HL-60/S4 (cell line): Measurements from ENCODE around the gene IFIT1.
"Not testable (repeated sequence)": the region's sequence is repeated elsewhere in the genome, so short reads cannot be mapped to it uniquely, and the experiment has no call there.

Source experiments
- in situ Hi-C: fragments of 300-500 bp; cut with MboI; formaldehyde crosslinking; loops from 2 replicates; pipeline ENCODE4 v1.14.3; 2022; ENCODE audit warnings: low sequenced_read_pairs

The IFIT1 gene, protein sequence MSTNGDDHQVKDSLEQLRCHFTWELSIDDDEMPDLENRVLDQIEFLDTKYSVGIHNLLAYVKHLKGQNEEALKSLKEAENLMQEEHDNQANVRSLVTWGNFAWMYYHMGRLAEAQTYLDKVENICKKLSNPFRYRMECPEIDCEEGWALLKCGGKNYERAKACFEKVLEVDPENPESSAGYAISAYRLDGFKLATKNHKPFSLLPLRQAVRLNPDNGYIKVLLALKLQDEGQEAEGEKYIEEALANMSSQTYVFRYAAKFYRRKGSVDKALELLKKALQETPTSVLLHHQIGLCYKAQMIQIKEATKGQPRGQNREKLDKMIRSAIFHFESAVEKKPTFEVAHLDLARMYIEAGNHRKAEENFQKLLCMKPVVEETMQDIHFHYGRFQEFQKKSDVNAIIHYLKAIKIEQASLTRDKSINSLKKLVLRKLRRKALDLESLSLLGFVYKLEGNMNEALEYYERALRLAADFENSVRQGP

GRCh38 chr10:89391907-89392756, at the start of gene IFIT1:
IFIT1 (plus strand) TSS chr10:89392623; CDS start chr10:89392713, 90 bp downstream.
- in situ Hi-C loops = no loop called here

DNA sequence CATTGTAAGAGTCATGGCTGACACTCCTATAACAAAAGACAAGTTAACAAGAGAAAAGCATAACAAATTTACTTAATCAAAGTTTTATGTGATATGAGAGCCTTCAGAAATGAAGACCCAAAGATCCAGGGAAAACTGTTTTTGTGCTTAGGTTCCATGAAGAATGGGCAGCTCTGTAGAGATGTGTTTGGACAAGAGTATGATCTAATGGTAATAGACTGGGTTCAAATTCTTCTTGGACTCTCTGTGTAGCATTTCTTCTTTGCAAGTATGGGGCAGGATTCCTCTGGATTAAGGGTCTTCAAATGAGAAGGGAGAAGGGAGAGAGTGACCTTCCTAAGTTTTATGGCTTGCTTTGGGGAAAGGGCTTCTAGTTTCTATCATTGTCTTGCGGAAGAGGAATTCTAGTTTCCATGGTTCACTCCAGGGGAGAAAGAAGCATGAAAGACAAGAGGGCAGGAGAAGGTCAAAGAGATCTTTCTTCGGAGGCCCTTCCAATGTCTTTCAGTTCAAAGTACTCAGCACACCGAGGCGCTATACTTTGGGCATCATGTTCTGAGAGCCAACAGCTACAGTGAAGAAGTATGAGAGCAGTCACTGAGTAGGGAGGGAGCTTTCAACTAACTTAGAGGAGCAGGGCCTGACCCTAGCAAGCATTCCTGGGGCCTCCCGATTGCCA, 49.2 kb upstream of the IFIT1 start:
- in situ Hi-C loops = no loop called here

GRCh38 chr10:89344156-89344555, 48.3 kb upstream of the IFIT1 start:
- in situ Hi-C loops = no loop called here

GRCh38 chr10:89345367-89346000, 46.9 kb upstream of the IFIT1 start:
- in situ Hi-C loops = no loop called here

DNA sequence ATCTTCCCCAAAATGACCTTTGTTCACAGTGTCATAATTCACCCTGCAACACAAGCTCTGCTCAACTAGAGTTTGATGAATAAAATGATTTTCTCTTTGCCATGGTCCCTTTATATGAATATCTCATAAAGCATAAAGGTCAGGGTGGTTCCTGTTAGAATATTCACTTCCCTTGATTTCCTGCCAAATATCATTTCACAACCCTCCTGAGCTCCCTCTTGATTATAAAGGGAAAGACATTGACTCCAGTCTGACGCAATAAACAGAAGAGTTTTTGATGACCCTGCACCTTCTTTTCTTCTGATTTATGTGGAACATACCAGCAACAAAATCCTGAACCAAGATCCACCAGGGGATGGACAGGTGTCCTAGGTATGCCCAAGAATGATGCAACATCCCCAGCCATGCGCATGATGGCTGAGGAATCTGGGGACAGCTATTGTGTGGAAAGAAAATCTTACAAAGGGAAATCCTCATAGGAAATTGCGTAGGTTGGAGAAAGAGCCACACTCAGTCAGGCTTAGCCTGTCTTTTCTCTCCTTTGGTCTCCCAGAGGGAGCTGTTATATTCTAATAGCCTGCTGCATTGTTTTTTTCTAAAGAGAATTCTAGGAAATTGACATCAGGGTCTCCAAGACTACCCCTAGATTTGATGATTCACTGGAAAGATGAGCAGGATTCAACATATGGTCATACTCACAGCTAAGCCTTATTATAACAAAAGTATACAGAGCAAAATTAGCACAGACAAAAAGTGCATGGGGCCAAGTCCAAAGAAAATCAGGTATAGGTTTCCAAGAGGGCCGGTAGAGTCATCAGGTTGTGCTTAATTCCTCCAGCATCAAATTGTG, 45.8 kb upstream of the IFIT1 start:
- in situ Hi-C loops = no loop called here

DNA sequence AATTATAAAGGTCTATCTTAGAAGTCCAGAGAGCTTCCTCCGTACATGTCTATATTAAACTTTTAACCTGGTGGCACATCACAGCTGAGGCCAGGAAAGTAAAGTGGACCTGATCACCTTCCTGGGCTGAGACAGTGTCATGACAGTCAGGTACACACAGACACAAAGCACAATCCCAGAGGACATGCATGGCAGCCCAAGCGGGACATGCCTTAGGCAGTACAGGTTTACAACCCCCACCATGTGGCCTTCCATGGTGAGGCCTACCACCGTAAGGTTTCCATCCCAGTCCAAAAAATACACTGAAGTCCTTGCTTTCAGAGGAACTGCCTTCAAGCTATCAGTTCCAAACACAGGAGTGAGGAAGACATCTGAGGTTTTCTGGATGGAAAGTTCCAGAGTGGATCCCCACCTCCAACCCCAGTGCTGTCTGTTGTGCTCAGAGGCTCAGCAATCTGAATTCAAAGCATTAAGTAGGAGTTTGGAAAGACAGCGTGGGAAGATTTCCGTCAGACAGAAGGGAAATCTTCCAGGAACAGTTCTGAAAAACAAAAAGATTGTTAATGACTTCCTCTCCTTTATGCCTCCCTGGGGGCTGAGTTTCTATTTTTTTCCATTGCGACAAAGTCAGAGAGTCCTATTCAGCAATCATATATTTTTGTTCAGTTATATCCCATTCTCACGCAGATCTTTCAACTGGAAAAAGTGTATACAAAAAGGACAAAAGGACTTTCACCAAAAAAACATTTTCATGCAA, 44.5 kb upstream of the IFIT1 start:
- in situ Hi-C loops = no loop called here

- in situ Hi-C loops = no loop called here
Measured at GRCh38 chr10:89348481-89348880, 43.9 kb upstream of the IFIT1 start.

- in situ Hi-C loops = no loop called here
Measured at GRCh38 chr10:89348975-89349374, 43.4 kb upstream of the IFIT1 start.

GRCh38 chr10:89350631-89351315, 41.6 kb upstream of the IFIT1 start:
- in situ Hi-C loops = not testable (repeated sequence)

GRCh38 chr10:89351412-89351779, 41.0 kb upstream of the IFIT1 start:
- in situ Hi-C loops = no loop called here

GRCh38 chr10:89351780-89352597, 40.4 kb upstream of the IFIT1 start:
- in situ Hi-C loops = no loop called here

GRCh38 chr10:89352802-89353201, 39.6 kb upstream of the IFIT1 start:
- in situ Hi-C loops = no loop called here

DNA sequence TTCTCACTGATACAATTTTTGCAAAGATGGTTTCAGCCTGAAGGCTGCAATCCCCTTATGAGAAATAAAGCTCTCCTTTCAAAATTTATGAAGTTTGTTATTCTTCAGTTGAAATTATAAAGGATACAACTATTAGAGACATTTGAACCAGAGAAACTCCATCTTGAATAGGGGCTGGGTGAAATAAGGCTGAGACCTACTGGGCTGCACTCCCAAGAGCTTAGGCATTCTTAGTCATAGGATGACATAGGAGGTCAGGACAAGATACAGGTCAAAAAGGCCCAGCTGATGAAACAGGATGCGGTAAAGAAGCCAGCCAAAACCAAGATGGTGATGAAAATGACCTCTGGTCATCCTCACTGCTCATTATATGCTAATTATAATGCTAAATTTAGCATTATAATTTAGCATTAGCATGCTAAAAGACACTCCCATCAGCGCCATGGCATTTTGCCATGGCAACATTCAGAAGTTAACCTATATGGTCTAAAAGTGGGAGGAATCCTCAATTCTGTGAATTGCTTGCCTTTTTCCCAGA, 37.0 kb upstream of the IFIT1 start:
- in situ Hi-C loops = no loop called here

- in situ Hi-C loops = no loop called here
Measured at GRCh38 chr10:89357096-89357495, 35.3 kb upstream of the IFIT1 start.

DNA sequence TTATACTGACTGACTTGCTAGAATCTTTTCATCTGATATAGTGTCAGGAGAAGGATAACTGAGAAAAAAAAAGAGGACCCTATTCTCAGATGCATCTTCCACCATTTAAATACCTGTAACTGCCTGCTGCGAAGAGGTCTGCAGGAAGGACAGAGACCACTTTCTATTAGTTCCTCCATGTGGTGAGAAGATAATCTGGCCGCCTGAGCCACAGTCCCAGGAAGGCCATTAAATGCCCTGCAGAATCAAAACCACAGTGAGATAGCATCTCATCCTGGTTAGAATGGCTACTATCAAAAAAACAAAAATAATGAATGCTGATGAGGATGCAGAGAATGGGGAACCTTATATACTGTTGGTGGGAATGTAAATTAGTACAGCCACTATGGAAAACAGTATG, 34.4 kb upstream of the IFIT1 start:
- in situ Hi-C loops = no loop called here

GRCh38 chr10:89360157-89360556, 32.3 kb upstream of the IFIT1 start:
- in situ Hi-C loops = no loop called here

- in situ Hi-C loops = no loop called here
Measured at GRCh38 chr10:89362929-89363328, 29.5 kb upstream of the IFIT1 start.
